AG08396 (cell line): ENCODE data around the gene PCDHGA2.
"Not testable (repeated sequence)": the region's sequence is repeated elsewhere in the genome, so short reads cannot be mapped to it uniquely, and the experiment has no call there.

Experiments
- DNase-seq: peaks from one replicate; pipeline ENCODE4 v3.0.0; 2012; ENCODE audit warnings: low spot score, mixed read lengths

PCDHGA2 gene

GRCh38 chr5:141346017-141346416 is 7.5 kb downstream of the PCDHGA2 start:
- not testable (repeated sequence) for DNase-seq

GRCh38 chr5:141349917-141350619 is 11.5 kb downstream of the PCDHGA2 start, which contains the start of gene PCDHGB1:
Gene PCDHGB1 (plus strand): TSS chr5:141350099. CDS start chr5:141350261, 162 bp downstream.
- DNase-seq: peak; percentile 84

DNA sequence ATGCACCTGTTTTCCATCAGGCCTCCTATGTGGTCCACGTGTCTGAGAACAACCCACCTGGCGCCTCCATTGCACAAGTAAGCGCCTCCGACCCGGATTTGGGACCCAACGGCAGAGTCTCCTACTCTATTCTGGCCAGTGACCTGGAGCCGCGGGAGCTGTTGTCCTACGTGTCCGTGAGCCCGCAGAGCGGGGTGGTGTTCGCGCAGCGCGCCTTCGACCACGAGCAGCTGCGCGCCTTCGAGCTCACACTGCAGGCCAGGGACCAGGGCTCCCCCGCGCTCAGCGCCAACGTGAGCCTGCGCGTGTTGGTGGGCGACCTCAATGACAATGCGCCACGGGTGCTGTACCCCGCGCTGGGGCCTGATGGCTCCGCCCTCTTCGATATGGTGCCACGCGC is 13.0 kb downstream of the PCDHGA2 start:
- no peak for DNase-seq

- no peak for DNase-seq
Observed at GRCh38 chr5:141354900-141355469, 16.4 kb downstream of the PCDHGA2 start, which contains the start of gene PCDHGA4. Gene PCDHGA4 (plus strand): TSS chr5:141355021. CDS start chr5:141355108, 87 bp downstream.

DNA sequence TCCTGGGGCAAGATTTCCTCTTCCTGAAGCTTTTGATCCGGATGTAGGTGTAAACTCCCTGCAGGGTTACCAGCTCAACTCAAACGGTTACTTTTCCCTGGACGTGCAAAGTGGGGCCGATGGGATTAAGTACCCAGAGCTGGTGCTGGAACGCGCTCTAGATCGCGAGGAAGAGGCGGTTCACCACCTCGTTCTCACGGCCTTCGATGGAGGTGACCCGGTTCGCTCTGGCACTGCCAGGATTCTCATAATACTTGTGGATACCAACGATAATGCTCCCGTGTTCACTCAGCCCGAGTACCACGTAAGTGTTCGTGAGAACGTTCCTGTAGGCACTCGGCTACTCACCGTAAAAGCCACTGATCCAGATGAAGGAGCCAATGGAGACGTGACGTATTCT is 17.1 kb downstream of the PCDHGA2 start:
- no peak for DNase-seq

DNA sequence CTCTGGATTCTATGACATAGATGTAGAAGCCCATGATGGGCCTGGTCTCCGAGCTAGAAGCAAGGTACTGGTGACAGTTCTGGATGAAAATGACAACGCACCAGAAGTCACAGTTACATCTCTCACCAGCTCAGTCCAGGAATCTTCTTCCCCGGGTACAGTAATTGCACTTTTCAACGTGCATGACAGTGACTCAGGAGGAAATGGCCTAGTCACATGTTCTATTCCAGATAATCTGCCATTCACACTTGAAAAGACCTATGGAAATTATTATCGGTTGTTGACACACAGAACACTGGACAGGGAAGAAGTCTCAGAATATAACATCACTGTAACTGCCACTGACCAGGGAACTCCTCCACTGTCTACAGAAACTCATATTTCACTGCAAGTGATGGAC is 17.6 kb downstream of the PCDHGA2 start:
- DNase-seq: no peak

DNA sequence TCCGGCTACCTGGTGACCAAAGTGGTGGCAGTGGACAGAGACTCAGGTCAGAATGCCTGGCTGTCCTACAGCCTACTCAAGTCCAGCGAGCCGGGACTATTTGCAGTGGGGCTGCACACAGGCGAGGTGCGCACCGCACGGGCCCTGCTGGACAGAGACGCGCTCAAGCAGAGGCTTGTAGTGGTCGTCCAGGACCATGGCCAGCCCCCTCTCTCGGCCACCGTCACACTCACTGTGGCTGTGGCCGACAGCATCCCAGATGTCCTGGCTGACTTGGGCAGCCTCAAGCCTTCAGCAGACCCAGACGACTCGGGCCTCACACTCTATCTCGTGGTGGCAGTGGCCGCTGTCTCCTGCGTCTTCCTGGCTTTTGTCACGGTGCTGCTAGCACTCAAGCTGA is 18.4 kb downstream of the PCDHGA2 start:
- DNase-seq: no peak

DNA sequence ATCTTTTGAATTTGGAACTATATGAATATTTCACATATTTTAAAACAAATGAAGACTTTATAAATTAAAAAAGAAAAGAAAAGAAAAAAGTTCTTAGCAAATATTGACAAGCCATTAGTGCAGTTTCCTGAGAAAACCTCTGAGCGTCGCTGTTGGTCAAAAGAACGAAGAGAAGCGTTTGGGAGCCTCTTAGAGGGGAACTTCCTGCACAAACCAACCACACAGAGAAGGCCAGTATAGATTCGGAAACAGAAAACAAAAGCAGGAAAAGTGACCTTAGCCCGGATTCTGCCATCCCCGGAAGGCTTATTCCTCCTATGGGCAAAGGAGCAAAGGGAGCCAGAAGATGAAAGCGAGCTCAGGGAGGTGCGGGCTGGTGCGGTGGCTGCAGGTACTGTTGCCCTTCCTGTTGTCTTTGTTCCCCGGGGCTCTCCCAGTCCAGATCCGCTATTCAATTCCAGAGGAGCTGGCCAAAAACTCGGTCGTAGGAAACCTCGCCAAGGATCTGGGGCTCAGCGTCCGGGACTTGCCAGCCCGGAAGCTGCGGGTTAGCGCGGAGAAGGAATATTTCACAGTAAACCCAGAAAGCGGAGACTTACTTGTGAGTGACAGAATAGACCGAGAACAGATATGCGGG is 21.3 kb downstream of the PCDHGA2 start, which contains the start of gene PCDHGB2:
PCDHGB2 (plus strand) TSS at position 205 of the 637 bp plus-strand sequence; CDS start at position 347, 142 bp downstream.
- peak; percentile 67 for DNase-seq

GRCh38 chr5:141360685-141361084 is 22.1 kb downstream of the PCDHGA2 start:
- DNase-seq: no peak

GRCh38 chr5:141362719-141363118 is 24.2 kb downstream of the PCDHGA2 start:
- no peak for DNase-seq

- DNase-seq: peak; percentile 44
Observed at GRCh38 chr5:141363952-141364660, 25.5 kb downstream of the PCDHGA2 start, which contains the start of gene PCDHGA5. Gene PCDHGA5 (plus strand): TSS chr5:141364162. CDS start chr5:141364331, 169 bp downstream.

DNA sequence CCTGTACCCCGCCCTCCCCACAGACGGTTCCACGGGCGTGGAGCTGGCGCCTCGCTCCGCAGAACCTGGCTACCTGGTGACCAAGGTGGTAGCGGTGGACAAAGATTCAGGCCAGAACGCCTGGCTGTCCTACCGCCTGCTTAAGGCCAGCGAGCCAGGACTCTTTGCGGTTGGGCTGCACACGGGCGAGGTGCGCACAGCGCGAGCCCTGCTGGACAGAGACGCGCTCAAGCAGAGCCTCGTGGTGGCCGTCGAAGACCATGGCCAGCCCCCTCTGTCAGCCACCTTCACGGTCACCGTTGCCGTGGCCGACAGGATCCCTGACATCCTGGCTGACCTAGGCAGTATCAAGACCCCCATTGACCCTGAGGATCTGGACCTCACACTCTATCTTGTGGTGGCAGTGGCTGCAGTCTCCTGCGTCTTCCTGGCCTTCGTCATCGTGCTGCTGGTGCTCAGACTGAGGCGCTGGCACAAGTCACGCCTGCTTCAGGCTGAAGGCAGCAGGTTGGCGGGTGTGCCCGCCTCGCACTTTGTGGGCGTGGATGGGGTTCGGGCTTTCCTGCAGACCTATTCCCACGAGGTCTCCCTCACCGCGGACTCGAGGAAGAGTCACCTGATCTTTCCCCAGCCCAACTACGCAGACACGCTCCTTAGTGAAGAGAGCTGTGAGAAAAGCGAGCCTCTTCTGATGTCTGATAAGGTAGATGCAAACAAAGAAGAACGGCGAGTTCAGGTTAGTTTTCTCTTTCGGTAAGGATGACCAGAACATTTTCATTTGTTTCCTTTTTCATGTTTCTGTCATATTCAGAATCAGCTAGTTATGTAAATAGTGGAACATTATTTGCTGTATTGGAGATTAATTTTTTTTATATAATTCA is 27.7 kb downstream of the PCDHGA2 start:
- no peak for DNase-seq

DNA sequence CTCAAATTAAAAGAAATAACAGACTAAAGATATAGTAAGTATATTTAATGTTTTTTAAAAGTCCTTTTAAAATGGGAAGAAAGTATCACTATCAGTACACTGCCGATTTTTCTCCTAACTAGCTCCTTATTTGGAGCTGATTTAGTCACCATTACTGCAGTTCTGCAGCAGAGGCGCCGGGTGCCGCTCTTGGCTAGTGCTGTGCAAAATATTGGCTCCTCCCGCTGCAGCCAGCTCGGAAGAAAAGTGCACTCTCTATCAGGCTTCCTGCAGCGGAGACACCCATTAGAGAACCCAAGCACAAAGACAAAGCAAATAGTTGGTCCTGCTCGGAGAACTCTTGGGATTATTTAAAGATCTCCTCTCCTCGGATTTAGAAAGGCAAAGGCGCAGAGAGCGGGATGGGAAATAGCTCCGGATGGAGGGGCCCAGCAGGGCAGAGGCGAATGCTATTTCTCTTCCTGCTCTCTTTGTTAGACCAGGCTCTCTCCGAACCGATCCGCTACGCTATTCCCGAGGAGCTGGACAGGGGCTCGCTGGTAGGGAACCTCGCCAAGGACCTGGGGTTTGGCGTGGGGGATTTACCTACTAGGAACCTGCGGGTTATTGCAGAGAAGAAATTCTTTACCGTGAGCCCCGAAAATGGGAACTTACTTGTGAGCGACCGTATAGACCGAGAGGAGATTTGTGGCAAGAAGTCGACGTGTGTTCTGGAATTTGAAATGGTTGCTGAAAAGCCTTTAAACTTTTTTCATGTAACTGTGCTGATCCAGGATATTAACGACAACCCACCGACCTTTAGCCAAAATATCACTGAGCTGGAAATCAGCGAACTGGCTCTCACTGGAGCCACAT is 31.7 kb downstream of the PCDHGA2 start, which contains the start of gene PCDHGB3:
PCDHGB3 (plus strand) TSS at position 249 of the 855 bp plus-strand sequence; CDS start at position 402, 153 bp downstream.
- peak; percentile 80 for DNase-seq

DNA sequence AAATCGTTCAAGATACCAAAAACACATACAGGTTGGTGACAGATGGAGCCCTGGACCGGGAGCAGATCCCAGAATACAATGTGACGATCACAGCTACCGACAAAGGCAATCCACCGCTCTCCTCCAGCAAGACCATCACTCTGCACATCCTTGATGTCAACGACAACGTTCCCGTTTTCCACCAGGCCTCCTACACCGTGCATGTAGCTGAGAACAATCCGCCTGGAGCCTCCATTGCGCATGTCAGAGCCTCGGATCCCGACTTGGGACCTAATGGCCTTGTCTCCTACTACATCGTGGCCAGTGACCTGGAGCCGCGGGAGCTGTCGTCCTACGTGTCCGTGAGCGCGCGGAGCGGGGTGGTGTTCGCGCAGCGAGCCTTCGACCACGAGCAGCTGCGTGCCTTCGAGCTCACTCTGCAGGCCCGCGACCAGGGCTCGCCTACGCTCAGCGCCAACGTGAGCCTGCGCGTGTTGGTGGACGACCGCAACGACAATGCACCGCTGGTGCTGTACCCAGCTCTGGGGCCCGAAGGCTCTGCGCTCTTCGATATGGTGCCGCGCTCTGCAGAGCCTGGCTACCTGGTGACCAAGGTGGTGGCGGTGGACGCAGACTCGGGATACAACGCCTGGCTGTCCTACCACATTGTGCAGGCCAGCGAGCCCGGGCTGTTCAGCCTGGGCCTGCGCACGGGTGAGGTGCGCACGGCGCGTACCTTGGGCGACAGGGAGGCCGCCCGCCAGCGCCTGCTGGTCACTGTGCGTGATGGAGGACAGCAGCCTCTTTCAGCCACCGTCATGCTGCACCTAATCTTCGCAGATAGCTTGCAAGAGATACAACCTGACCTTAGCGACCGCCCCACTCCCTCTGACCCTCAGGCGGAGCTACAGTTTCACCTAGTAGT is 33.3 kb downstream of the PCDHGA2 start:
- DNase-seq: no peak

- DNase-seq: peak; percentile 50
Observed at GRCh38 chr5:141373673-141374317, 35.2 kb downstream of the PCDHGA2 start, which contains the start of gene PCDHGA6. Gene PCDHGA6 (plus strand): TSS chr5:141373891. CDS start chr5:141374084, 193 bp downstream.

DNA sequence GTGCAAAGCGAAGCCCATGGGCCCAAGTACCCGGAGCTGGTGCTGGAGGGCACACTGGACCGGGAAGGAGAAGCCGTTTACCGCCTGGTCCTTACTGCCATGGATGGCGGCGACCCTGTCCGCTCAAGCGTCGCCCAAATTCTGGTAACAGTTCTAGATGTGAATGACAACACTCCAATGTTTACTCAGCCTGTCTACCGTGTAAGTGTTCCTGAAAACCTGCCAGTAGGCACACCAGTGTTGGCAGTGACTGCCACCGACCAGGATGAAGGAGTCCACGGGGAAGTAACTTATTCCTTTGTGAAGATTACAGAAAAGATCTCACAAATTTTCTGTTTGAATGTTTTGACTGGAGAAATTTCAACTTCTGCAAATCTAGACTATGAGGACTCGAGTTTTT is 36.1 kb downstream of the PCDHGA2 start:
- no peak for DNase-seq

DNA sequence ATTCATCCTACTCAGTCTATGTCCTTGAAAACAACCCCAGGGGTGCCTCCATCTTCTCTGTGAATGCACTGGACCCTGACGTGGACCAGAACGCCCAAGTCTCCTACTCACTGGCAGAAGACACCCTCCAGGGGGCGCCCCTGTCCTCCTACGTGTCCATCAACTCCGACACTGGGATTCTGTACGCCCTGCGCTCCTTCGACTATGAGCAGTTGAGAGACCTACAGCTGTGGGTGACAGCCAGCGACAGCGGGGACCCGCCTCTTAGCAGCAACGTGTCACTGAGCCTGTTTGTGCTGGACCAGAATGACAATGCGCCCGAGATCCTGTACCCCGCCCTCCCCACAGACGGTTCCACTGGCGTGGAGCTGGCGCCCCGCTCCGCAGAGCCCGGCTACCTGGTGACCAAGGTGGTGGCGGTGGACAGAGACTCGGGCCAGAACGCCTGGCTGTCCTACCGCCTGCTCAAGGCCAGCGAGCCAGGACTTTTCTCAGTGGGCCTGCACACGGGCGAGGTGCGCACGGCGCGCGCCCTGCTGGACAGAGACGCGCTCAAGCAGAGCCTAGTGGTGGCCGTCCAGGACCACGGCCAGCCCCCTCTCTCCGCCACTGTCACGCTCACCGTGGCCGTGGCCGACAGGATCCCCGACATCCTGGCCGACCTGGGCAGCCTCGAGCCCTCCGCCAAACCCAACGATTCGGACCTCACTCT is 37.0 kb downstream of the PCDHGA2 start:
- not testable (repeated sequence) for DNase-seq
